Activated CD8-positive, alpha-beta memory T cell treated with anti-CD3 and anti-CD28 coated beads for 24 hours (primary cell): ENCODE results near the gene TOGARAM2.

Experiments used
- DNase-seq: peaks from one replicate; pipeline ENCODE4 v3.0.0-alpha.2; 2020

Gene TOGARAM2

DNA sequence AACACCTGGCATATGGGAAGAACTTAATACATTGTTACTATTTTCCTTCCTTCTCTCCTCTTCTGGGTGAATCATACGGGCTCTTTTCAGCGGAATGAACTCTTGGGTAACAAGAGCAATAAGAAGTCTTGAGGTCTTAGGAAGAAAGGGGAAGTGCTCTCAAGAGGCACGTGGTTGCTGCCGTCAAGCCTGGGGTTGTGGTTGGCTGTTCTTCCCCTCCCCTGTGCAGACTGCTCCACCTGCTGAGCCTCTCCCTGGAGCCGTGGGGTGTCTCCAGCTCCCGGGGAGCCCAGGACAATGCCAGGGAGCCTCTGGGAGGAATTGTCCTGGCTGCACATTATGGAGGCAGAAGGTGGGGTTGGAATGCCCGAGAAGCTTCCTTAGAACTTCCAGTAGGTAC, 19.4 kb downstream of the TOGARAM2 start:
- DNase-seq: peak; percentile 62

DNA sequence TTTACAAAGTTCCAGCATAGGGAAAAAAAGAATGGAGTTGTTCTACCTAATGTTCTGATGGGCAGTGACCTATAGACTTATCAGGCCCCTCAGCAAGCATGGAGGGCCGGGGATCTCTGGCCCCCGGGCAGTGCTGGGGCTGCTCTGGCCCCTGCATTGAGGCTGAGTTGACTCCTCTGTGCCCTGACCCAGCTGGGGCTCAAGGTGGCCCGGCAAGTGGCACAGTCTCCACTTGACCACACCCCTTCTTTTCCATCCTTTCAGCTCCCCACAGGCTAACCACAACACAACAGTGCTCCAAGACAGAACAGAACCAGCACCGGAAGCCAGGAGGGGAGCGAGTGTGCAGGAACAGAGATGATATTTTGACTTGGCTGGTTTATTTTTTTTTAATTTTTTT, 19.9 kb downstream of the TOGARAM2 start:
- no peak for DNase-seq

- DNase-seq: no peak
Observed at GRCh38 chr2:29001806-29002205, 20.7 kb downstream of the TOGARAM2 start.

DNA sequence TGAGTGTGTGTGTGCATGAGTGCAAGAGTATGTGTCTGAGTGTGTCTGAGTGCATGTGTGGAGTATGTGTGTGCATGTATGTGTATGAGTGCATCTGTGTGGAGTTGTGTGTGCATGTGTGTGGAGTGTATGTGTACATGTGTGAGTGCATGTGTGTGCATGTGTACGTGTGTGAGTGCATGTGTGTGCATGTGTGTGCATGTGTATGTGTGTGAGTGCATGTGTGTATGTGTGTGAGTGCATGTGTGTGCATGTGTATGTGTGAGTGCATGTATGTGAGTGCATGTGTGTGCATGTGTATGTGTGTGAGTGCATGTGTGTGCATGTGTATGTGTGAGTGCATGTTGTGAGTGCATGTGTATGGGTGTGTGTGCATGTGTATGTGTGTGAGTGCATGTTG, 23.7 kb downstream of the TOGARAM2 start:
- DNase-seq: no peak

- DNase-seq: no peak
Observed at GRCh38 chr2:29005331-29005730, 24.2 kb downstream of the TOGARAM2 start.

DNA sequence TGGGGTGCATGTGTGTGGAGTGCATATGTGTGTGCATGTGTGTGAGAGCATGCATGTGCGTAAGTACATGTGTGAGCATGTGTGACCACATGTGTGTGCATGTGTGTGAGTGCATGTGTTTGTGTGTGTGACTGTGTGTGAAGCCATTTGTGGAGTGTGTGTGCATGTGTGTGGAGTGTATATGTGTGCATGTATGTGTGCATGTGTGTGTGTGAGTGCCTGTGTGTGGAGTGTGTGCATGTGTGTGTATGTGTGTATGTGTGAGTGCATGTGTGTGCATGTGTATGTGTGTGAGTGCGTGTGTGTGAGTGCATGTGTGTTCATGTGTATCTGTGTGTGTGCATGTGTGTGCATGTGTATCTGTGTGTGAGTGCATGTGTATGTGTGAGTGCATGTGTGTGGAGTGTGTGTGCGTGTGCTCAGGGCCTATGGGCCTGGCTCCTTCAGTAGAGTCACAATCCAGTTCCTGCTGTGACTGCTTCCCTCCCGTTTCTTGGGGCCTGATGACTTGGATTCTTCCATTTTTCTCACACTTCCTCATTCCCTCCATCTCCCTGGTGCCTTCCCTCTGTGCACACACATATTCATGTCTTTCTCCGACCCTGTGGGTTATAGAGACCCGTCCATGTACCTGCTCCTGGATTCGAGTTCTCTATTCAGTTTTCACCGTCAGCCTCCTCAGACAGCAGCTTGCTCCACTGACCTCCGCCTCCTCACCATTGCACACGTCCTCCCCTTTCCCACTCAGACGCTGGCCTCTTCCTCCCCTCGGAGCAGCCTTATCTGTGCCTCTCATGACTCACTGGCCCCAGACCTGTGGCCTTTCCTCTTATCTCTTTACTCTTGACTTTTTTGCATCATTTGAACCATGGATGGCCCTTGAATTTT, 25.2 kb downstream of the TOGARAM2 start:
- no peak for DNase-seq

GRCh38 chr2:29006980-29007301, 25.8 kb downstream of the TOGARAM2 start:
- DNase-seq: no peak

DNA sequence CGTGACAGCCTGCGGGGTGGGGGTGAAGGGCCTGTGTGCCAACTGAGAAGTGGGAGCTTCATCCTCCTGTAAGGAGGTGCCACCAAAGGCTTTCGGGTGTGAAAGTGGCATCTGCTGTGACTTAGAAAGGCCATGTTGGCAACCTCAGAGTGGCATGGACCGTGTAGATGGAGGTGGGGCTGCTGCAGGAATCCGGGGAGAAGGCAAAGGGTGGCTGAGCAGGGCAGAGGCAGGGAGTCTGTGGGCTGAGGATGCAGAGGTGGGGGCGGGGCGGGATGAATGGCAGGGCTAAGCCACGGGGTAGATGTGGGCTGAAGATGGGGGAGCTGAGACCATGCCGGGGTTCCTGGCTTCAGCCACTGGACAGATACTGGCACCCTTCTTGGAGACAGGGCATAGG, 28.2 kb downstream of the TOGARAM2 start:
- no peak for DNase-seq

DNA sequence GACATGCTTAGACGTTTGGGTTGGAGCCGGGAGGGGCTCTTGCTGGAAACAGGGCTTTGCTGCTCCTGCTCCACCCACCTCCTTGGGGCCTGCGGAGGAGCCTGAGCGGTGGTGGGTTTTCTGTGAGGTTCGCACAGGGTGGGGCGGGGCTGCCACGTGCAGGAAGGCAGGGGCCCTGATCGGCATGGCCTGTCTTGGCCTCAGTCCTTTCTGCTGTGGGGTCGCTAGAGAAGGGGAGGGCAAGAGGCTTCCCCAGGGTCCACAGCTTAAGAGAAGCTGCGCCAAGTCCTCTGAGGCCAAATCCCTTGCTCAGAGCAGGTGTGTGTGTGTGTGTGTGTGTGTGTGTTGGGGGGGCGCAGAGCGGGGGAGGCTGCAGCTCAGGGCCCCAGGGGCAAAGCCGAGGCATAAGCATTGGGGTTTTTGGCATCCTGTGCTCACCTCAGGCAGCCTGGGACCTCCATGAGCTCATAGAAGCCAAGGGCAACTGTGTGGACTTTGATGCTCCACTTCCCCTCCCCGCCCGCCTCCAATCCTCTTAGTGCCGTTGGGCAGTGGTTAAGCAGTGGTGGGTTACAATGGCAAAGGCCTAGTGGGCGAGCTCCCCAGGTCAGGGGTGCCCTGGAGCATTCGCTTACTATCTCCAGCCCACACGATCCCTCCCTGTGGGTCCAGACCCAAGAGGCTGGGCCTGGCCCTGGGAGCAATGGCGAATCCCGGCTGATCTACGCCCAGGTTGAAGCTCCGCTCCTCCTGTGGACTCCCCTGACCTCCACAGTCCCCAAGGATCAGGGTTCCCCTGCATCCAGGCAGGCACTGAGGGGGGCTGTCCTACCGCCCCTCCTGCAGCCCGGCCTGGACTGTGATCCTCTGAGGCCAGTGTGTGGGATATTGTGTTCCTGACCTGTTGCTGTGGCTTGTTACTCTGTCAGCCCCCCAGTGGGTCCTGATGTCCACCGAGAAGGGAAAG, 28.9 kb downstream of the TOGARAM2 start:
- DNase-seq: peak; percentile 74

GRCh38 chr2:29010946-29011345, 29.8 kb downstream of the TOGARAM2 start:
- peak; percentile 73 for DNase-seq

GRCh38 chr2:29011418-29012060, 30.4 kb downstream of the TOGARAM2 start:
- DNase-seq: peak; percentile 80

- DNase-seq: peak; percentile 70
Observed at GRCh38 chr2:29012211-29012681, 31.1 kb downstream of the TOGARAM2 start.

DNA sequence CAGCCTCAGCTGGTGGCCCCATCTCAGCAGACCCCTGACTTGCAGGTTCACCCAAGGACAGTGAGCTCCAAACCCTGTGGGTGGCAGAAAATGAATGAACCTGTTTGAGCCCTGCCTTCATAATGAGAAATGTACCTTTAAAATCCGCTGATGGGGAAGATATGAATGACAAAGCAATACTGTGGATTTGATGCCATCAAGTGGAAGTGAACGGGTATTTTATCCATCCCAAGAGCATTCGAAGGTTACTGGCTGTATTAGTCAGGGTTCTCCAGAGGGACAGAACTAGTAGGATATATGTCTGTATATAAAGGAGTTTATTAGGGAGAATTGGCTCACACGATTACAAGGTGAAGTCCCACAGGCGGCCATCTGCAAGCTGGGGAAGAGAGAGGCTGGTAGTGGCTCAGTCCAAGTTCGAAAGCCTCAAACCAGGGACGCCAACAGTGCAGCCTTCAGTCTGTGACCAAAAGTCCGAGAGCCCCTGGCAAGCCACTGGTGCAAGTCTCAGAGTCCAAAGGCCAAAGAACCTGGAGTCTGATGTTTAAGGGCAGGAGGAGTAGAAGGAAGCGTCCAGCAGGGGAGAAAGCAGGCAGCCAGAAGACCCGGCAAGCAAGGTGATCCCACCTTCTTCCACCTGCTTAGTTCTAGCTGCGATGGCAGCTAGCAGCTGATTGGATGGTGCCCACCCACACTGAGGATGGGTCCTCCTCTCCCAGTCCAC, 32.1 kb downstream of the TOGARAM2 start:
- DNase-seq: no peak

- peak; percentile 79 for DNase-seq
Observed at GRCh38 chr2:29014331-29014730, 33.2 kb downstream of the TOGARAM2 start.

DNA sequence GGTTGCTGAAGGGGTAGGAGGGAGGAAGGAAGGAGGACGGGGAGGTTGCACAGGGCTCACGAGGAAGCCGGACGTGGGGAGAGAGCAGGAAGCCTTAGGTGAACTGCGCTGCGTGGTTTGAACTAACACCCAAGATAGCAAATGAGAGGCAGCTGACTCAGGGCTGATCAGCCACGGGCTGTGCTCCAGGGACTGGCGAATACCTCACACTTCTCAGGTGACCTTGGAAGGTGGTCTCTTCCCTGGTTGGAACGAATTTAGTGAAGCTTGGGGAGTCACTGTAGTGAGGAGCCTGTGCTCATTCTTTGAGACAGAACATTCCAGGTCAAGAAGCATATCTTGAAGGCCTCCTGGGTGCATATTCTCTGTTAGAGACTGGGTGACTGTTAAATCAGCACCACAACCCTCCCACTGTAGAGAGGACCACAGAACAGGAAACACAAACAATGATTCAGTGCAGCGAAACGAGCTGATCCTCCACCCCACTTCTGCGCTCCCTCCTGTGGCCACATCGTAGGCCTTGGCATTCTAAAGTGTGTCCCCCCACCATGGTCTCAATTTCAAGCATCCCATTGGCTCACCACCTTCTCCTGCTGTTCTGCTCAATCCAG, 33.8 kb downstream of the TOGARAM2 start:
- DNase-seq: peak; percentile 87

DNA sequence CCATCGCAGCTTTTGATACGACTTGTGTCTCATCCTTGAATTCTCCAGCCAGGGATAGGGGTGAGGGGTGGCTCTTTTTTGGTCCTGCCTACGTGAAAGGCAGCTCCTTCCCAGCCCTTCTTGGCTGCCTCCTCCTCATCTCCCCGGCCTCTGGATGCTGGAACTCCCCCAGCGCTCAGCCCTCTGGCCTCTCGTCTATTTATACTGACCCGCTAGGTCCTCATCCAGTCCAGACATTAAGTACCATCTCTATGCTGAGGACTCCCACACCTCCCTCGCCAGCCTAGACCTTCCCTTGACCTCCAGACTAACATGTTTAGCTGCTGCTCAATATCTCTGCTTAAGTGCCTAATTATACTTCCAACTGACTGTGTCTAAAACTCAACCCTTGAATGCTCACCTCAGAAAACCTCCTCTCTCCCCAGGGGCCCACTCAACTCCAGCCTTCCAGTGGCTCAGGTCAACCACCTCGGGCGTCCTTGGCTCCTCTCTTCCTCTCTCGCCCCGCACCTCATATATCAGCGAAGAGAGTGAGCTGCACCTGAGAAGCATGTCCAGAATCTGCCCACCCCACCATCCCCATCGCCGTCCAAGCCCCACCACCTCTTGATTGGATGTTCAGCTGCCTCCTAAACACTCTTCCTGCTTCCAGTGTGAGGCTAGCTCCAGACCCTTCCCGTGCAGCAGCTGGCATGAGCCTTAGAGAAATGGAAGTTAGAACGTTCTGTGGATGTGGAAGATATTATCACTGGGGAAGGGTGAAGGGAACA, 34.8 kb downstream of the TOGARAM2 start:
- no peak for DNase-seq

- no peak for DNase-seq
Observed at GRCh38 chr2:29016504-29016903, 35.4 kb downstream of the TOGARAM2 start.

DNA sequence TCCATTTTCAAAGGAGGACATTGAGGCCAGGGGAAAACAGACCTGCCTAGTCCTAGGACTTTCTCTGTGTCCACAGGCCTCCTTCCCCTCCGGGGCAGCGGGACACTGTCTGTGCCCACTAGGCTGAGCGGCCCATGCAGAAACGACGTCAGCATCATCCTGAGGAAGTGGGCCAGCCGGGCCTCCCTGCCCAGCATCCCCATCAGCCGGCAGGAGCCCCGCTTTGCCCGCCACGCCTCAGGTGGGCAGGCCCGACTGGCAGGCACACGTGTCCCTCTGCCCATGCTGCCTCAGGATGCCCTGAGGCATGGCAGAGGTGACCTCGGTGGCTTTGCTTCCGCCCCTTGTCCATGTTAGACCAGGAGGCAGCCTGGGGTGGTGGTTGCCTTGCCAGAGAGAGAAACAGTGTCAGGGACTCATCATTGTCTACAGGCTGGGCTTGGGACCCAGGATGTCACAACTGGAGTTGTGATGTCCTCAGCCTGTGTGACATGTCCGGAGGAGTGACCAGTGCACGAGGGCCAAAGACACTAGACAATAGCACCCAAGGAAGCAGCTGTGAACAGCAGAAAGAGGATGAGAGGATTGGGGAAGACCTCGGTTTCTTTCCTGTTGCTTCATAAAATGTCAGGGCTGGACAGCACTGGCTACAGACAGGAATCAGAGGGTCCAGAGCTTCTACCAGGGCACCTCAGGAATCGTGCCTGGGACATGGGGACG, 36.8 kb downstream of the TOGARAM2 start:
- no peak for DNase-seq

DNA sequence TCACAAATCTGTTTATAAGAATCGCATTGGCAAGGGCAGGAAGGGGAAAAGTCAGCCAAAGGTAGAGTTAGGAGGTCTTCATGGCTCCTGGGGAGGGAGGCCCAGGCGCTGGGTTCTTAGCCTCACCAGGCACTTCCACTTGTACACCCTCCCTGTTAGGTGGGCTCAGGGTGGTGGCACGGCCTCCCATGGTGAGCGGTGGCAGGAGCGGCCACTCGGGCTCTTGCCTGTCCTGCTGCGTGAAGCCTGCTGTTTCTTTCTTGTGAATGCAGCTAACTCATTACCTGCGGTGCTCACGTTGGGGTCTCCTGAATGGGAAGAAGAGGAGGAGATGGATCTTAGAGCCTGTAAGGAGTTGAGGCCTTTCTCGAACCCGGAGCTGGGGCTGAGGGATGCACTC, 40.8 kb downstream of the TOGARAM2 start:
- no peak for DNase-seq

- DNase-seq: no peak
Observed at GRCh38 chr2:29022679-29023078, 41.6 kb downstream of the TOGARAM2 start.

DNA sequence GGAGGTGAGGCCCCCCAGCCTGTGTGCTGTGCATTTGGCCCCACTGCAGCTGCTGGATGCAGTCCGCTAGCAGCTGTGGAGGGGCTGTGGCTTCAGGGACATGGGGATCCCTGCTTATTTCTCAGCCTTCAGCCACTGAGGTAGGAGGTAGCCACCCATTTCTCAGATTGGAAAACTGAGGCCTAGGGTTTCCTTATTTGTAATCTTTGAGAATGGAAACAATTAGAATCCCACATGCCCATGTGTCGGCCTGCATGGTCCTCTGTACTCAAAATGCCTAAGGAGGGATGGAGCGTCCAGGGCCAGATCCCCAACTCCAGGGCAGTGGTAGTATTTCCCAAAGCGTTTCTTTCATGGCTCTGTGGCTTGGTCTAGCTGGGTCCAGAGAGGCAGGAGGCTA, 42.1 kb downstream of the TOGARAM2 start:
- DNase-seq: no peak
